Measurements from ENCODE around the gene OR13C9. TPM values are rescaled to one million over a fixed set of nuclear protein-coding genes. Genes with fewer than 3 reads are reported as not detected.

The OR13C9 gene
- total RNA-seq, 1 donor from 2014 or later: not detected

- Histone ChIP-seq H3K27me3 (ENCODE audit: control insufficient read depth, insufficient read depth, low read length) (no peaks in the 10 kb centered on the region), H3K36me3 (ENCODE audit: control insufficient read depth, insufficient read depth, low read length) (no peaks in the 10 kb centered on the region), H3K4me3 (ENCODE audit: low read depth, low read length) (no peak overlapping the region)
- no peak for TF ChIP-seq CTCF (IDR thresholded peaks at IDR 0.05; ENCODE audit: insufficient read depth, low read length, poor library complexity, severe bottlenecking)
- DNase-seq (ENCODE audit: low read depth): no peak
Measured at GRCh38 chr9:104589626-104590025, 28.4 kb downstream of the OR13C9 start.

GRCh38 chr9:104586496-104587180, 31.4 kb downstream of the OR13C9 start:
- no peaks in the 10 kb centered on the region for H3K36me3 ChIP-seq (ENCODE audit: control insufficient read depth, insufficient read depth, low read length)
- DNase-seq (ENCODE audit: low read depth): no peak
- no peak for TF ChIP-seq CTCF (IDR thresholded peaks at IDR 0.05; ENCODE audit: insufficient read depth, low read length, poor library complexity, severe bottlenecking)
- H3K27me3 ChIP-seq (ENCODE audit: control insufficient read depth, insufficient read depth, low read length): no peaks in the 10 kb centered on the region
- H3K4me3 ChIP-seq (ENCODE audit: low read depth, low read length): no peak overlapping the region

- H3K4me3 ChIP-seq (ENCODE audit: low read depth, low read length): no peak overlapping the region
- H3K36me3 ChIP-seq (ENCODE audit: control insufficient read depth, insufficient read depth, low read length): no peaks in the 10 kb centered on the region
- no peak for TF ChIP-seq CTCF (IDR thresholded peaks at IDR 0.05; ENCODE audit: insufficient read depth, low read length, poor library complexity, severe bottlenecking)
- DNase-seq (ENCODE audit: low read depth): no peak
- H3K27me3 ChIP-seq (ENCODE audit: control insufficient read depth, insufficient read depth, low read length): no peaks in the 10 kb centered on the region
Measured at GRCh38 chr9:104580562-104580961, 37.4 kb downstream of the OR13C9 start.

- no peak for DNase-seq (ENCODE audit: low read depth)
- TF ChIP-seq CTCF (IDR thresholded peaks at IDR 0.05; ENCODE audit: insufficient read depth, low read length, poor library complexity, severe bottlenecking): no peak
- no peaks in the 10 kb centered on the region for H3K27me3 ChIP-seq (ENCODE audit: control insufficient read depth, insufficient read depth, low read length)
- H3K4me3 ChIP-seq (ENCODE audit: low read depth, low read length): no peak overlapping the region
- H3K36me3 ChIP-seq (ENCODE audit: control insufficient read depth, insufficient read depth, low read length): no peaks in the 10 kb centered on the region
Measured at GRCh38 chr9:104577263-104577662, 40.7 kb downstream of the OR13C9 start.

GRCh38 chr9:104575456-104575855, 42.5 kb downstream of the OR13C9 start:
- no peak for DNase-seq (ENCODE audit: low read depth)
- H3K4me3 ChIP-seq (ENCODE audit: low read depth, low read length): no peak overlapping the region
- no peaks in the 10 kb centered on the region for H3K36me3 ChIP-seq (ENCODE audit: control insufficient read depth, insufficient read depth, low read length)
- H3K27me3 ChIP-seq (ENCODE audit: control insufficient read depth, insufficient read depth, low read length): no peaks in the 10 kb centered on the region
- TF ChIP-seq CTCF (IDR thresholded peaks at IDR 0.05; ENCODE audit: insufficient read depth, low read length, poor library complexity, severe bottlenecking): no peak

- no peak for TF ChIP-seq CTCF (IDR thresholded peaks at IDR 0.05; ENCODE audit: insufficient read depth, low read length, poor library complexity, severe bottlenecking)
- Histone ChIP-seq H3K27me3 (ENCODE audit: control insufficient read depth, insufficient read depth, low read length) (no peaks in the 10 kb centered on the region), H3K36me3 (ENCODE audit: control insufficient read depth, insufficient read depth, low read length) (no peaks in the 10 kb centered on the region), H3K4me3 (ENCODE audit: low read depth, low read length) (no peak overlapping the region)
- no peak for DNase-seq (ENCODE audit: low read depth)
Measured at GRCh38 chr9:104572612-104573011, 45.4 kb downstream of the OR13C9 start.

All from kidney epithelial cell (primary cell).